ENCODE results near the gene PLGRKT. TPM values are rescaled to one million over a fixed set of nuclear protein-coding genes. Genes with fewer than 3 reads are reported as not detected.

Gene PLGRKT
- polyA plus RNA-seq, 1 donor from 2014 or later = 80.0 TPM

DNA sequence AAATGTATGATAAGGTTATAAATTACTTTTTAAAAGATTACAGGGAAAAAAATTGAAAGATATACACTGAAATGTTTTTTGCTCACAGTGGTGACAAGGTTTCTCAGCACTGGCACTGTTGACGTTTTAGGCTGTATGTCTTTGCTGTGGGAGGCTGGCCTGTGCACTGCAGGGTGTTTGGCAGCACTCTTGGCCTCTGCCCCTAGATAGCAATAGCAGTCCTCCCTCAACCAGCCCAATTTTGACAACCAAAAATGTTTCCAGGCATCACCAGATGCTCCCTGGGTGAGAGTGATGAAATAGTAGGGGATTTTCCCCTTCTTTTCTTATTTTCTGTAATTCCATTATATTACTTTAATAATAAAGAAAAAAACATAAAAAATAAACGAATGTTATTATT lies 15.9 kb upstream of the PLGRKT start:
- Histone ChIP-seq H3K9me2 (ENCODE audit: insufficient read depth, low read length) (no peaks in the 10 kb centered on the region), H3K9me3 (ENCODE audit: low read length) (no peaks in the 10 kb centered on the region), H3K4me3 (ENCODE audit: low read length) (no peak overlapping the region), H3F3A (ENCODE audit: insufficient read depth, low read length, poor library complexity, severe bottlenecking) (no peaks in the 10 kb centered on the region), H3K9ac (ENCODE audit: low read length) (no peak overlapping the region), H3K79me2 (replicated peaks; ENCODE audit: insufficient read depth, low read length) (no peaks in the 10 kb centered on the region), H2AFZ (ENCODE audit: low read depth, low read length) (no peak overlapping the region), H3K27me3 (ENCODE audit: insufficient read depth, low read depth, low read length) (no peaks in the 10 kb centered on the region), H3K36me3 (ENCODE audit: insufficient read depth, low read length) (no peaks in the 10 kb centered on the region), H3K4me2 (ENCODE audit: low read length) (no peak overlapping the region), H4K20me1 (ENCODE audit: insufficient read depth) (no peaks in the 10 kb centered on the region), H3K27ac (ENCODE audit: low read length) (no peak overlapping the region)
- TF ChIP-seq SMC3 (conservative IDR thresholded peaks at IDR 0.05; ENCODE audit: poor library complexity) (no peak), TAF1 (IDR thresholded peaks at IDR 0.05; ENCODE audit: low read depth) (no peak), EZH2 (IDR thresholded peaks at IDR 0.05; ENCODE audit: borderline replicate concordance, insufficient read depth, low read length, poor library complexity, severe bottlenecking) (no peak), POLR2AphosphoS5 (IDR thresholded peaks at IDR 0.05) (no peak), RAD21 (conservative IDR thresholded peaks at IDR 0.05) (no peak), MXI1 (conservative IDR thresholded peaks at IDR 0.05; ENCODE audit: poor library complexity, severe bottlenecking) (no peak), EP300 (conservative IDR thresholded peaks at IDR 0.05; ENCODE audit: poor library complexity, severe bottlenecking) (no peak)
- TF ChIP-seq, protein P1, sequence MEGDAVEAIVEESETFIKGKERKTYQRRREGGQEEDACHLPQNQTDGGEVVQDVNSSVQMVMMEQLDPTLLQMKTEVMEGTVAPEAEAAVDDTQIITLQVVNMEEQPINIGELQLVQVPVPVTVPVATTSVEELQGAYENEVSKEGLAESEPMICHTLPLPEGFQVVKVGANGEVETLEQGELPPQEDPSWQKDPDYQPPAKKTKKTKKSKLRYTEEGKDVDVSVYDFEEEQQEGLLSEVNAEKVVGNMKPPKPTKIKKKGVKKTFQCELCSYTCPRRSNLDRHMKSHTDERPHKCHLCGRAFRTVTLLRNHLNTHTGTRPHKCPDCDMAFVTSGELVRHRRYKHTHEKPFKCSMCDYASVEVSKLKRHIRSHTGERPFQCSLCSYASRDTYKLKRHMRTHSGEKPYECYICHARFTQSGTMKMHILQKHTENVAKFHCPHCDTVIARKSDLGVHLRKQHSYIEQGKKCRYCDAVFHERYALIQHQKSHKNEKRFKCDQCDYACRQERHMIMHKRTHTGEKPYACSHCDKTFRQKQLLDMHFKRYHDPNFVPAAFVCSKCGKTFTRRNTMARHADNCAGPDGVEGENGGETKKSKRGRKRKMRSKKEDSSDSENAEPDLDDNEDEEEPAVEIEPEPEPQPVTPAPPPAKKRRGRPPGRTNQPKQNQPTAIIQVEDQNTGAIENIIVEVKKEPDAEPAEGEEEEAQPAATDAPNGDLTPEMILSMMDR (IDR thresholded peaks at IDR 0.05; ENCODE audit: poor library complexity, severe bottlenecking) = no peak
- TF ChIP-seq, protein P2, sequence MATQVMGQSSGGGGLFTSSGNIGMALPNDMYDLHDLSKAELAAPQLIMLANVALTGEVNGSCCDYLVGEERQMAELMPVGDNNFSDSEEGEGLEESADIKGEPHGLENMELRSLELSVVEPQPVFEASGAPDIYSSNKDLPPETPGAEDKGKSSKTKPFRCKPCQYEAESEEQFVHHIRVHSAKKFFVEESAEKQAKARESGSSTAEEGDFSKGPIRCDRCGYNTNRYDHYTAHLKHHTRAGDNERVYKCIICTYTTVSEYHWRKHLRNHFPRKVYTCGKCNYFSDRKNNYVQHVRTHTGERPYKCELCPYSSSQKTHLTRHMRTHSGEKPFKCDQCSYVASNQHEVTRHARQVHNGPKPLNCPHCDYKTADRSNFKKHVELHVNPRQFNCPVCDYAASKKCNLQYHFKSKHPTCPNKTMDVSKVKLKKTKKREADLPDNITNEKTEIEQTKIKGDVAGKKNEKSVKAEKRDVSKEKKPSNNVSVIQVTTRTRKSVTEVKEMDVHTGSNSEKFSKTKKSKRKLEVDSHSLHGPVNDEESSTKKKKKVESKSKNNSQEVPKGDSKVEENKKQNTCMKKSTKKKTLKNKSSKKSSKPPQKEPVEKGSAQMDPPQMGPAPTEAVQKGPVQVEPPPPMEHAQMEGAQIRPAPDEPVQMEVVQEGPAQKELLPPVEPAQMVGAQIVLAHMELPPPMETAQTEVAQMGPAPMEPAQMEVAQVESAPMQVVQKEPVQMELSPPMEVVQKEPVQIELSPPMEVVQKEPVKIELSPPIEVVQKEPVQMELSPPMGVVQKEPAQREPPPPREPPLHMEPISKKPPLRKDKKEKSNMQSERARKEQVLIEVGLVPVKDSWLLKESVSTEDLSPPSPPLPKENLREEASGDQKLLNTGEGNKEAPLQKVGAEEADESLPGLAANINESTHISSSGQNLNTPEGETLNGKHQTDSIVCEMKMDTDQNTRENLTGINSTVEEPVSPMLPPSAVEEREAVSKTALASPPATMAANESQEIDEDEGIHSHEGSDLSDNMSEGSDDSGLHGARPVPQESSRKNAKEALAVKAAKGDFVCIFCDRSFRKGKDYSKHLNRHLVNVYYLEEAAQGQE (IDR thresholded peaks at IDR 0.05; ENCODE audit: borderline replicate concordance) = no peak

DNA sequence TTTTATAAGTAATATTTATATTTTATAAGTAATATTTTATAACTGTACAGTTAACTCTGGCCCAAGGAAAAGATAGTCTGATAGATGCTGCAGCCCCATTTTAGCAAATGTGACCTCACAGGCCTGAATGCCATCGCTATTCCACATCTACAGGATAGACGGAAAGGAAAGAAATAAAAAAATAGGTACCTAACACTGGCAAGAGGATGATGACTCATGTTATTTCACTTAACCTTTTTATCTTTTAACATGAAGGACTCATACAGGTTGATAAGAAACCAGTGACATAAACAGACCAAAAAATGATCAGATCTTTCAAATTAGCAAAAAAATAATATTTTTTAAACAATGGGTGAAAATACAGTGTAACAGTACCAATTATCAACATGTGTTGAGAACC lies 15.3 kb upstream of the PLGRKT start:
- Histone ChIP-seq H3K79me2 (replicated peaks; ENCODE audit: insufficient read depth, low read length) (no peaks in the 10 kb centered on the region), H3F3A (ENCODE audit: insufficient read depth, low read length, poor library complexity, severe bottlenecking) (no peaks in the 10 kb centered on the region), H3K9ac (ENCODE audit: low read length) (no peak overlapping the region), H3K4me3 (ENCODE audit: low read length) (no peak overlapping the region), H3K36me3 (ENCODE audit: insufficient read depth, low read length) (no peaks in the 10 kb centered on the region), H2AFZ (ENCODE audit: low read depth, low read length) (no peak overlapping the region), H3K9me3 (ENCODE audit: low read length) (no peaks in the 10 kb centered on the region), H3K9me2 (ENCODE audit: insufficient read depth, low read length) (no peaks in the 10 kb centered on the region), H3K27me3 (ENCODE audit: insufficient read depth, low read depth, low read length) (no peaks in the 10 kb centered on the region), H4K20me1 (ENCODE audit: insufficient read depth) (no peaks in the 10 kb centered on the region), H3K27ac (ENCODE audit: low read length) (no peak overlapping the region), H3K4me2 (ENCODE audit: low read length) (no peak overlapping the region)
- no peak for TF ChIP-seq POLR2AphosphoS5 (IDR thresholded peaks at IDR 0.05)
- no peak for TF ChIP-seq EZH2 (IDR thresholded peaks at IDR 0.05; ENCODE audit: borderline replicate concordance, insufficient read depth, low read length, poor library complexity, severe bottlenecking)

DNA sequence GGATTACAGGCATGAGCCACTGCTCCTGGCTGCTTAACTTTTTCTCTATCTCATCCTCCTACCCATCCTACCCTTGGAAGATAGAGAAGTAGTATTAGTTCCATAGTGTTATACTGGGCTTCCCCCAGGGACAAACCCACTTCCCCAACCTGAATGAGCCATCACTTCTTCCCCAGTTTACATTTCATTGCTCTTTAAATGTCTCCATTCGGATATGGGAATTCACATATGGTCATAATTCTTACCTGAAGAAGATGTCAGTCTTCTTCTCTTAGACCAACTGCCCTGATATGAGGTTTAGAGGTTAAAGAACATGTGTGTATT lies 14.5 kb upstream of the PLGRKT start:
- no peak overlapping the region for H3K4me2 ChIP-seq (ENCODE audit: low read length)
- H3K27ac ChIP-seq (ENCODE audit: low read length) = no peak overlapping the region
- H3K36me3 ChIP-seq (ENCODE audit: insufficient read depth, low read length) = no peaks in the 10 kb centered on the region
- H3K9me2 ChIP-seq (ENCODE audit: insufficient read depth, low read length) = no peaks in the 10 kb centered on the region
- no peak overlapping the region for H3K9ac ChIP-seq (ENCODE audit: low read length)
- no peaks in the 10 kb centered on the region for H3K27me3 ChIP-seq (ENCODE audit: insufficient read depth, low read depth, low read length)
- TF ChIP-seq TAF1 (IDR thresholded peaks at IDR 0.05; ENCODE audit: low read depth) (no peak), MXI1 (conservative IDR thresholded peaks at IDR 0.05; ENCODE audit: poor library complexity, severe bottlenecking) (no peak), EZH2 (IDR thresholded peaks at IDR 0.05; ENCODE audit: borderline replicate concordance, insufficient read depth, low read length, poor library complexity, severe bottlenecking) (no peak), RAD21 (conservative IDR thresholded peaks at IDR 0.05) (no peak)
- TF ChIP-seq, protein P2 (IDR thresholded peaks at IDR 0.05; ENCODE audit: borderline replicate concordance) = no peak
- no peaks in the 10 kb centered on the region for H4K20me1 ChIP-seq (ENCODE audit: insufficient read depth)
- no peak overlapping the region for H3K4me3 ChIP-seq (ENCODE audit: low read length)
- H3F3A ChIP-seq (ENCODE audit: insufficient read depth, low read length, poor library complexity, severe bottlenecking) = no peaks in the 10 kb centered on the region
- H2AFZ ChIP-seq (ENCODE audit: low read depth, low read length) = no peak overlapping the region
- H3K9me3 ChIP-seq (ENCODE audit: low read length) = no peaks in the 10 kb centered on the region
- no peaks in the 10 kb centered on the region for H3K79me2 ChIP-seq (replicated peaks; ENCODE audit: insufficient read depth, low read length)
